ENCODE results near the gene POU5F1.
"Not testable (repeated sequence)": the region's sequence is repeated elsewhere in the genome, so short reads cannot be mapped to it uniquely, and the experiment has no call there.

Gene POU5F1

GRCh38 chr6:31165064-31165832 is 5.2 kb downstream of the POU5F1 start:
- H3K36me3 Mint-ChIP-seq (ENCODE audit: low read depth) = peaks cover 23% of the 10 kb centered on the region
- H3K27me3 Mint-ChIP-seq (ENCODE audit: low read depth); H3K4me3 Mint-ChIP-seq; H3K9me3 Mint-ChIP-seq; H3K27ac Mint-ChIP-seq: not testable (repeated sequence)
- peaks cover 20% of the 10 kb centered on the region for H3K4me1 Mint-ChIP-seq (ENCODE audit: low read depth)

DNA sequence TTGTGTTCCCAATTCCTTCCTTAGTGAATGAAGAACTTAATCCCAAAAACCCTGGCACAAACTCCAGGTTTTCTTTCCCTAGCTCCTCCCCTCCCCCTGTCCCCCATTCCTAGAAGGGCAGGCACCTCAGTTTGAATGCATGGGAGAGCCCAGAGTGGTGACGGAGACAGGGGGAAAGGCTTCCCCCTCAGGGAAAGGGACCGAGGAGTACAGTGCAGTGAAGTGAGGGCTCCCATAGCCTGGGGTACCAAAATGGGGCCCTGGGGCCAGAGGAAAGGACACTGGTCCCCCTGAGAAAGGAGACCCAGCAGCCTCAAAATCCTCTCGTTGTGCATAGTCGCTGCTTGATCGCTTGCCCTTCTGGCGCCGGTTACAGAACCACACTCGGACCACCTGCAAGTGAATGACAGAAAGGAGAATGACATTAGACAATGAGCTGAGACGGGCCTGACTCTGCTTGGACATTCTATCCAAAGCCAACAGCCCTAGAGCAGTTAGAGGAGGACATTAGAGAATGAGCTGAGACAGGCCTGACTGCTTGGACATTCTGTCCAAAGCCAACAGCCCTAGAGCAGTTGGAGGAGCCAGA is 5.9 kb downstream of the POU5F1 start:
- not testable (repeated sequence) for H3K27ac Mint-ChIP-seq; H3K9me3 Mint-ChIP-seq; H3K4me3 Mint-ChIP-seq; H3K27me3 Mint-ChIP-seq (ENCODE audit: low read depth)
- Mint-ChIP-seq H3K4me1 (ENCODE audit: low read depth) (peaks cover 27% of the 10 kb centered on the region), H3K36me3 (ENCODE audit: low read depth) (peaks cover 26% of the 10 kb centered on the region)

GRCh38 chr6:31163922-31164321 is 6.6 kb downstream of the POU5F1 start:
- no peak overlapping the region for H3K27ac Mint-ChIP-seq
- H3K4me3 Mint-ChIP-seq = no peak overlapping the region
- peaks cover 30% of the 10 kb centered on the region for H3K4me1 Mint-ChIP-seq (ENCODE audit: low read depth)
- H3K36me3 Mint-ChIP-seq (ENCODE audit: low read depth) = peaks cover 26% of the 10 kb centered on the region
- H3K27me3 Mint-ChIP-seq (ENCODE audit: low read depth) = no peaks in the 10 kb centered on the region
- H3K9me3 Mint-ChIP-seq = no peaks in the 10 kb centered on the region

GRCh38 chr6:31162463-31163165 is 7.9 kb downstream of the POU5F1 start:
- H3K36me3 Mint-ChIP-seq (ENCODE audit: low read depth) = peaks cover 26% of the 10 kb centered on the region
- no peak overlapping the region for H3K27ac Mint-ChIP-seq
- H3K4me1 Mint-ChIP-seq (ENCODE audit: low read depth) = peaks cover 34% of the 10 kb centered on the region
- H3K9me3 Mint-ChIP-seq = no peaks in the 10 kb centered on the region
- H3K27me3 Mint-ChIP-seq (ENCODE audit: low read depth) = no peaks in the 10 kb centered on the region
- no peak overlapping the region for H3K4me3 Mint-ChIP-seq

- H3K4me3 Mint-ChIP-seq = no peak overlapping the region
- H3K36me3 Mint-ChIP-seq (ENCODE audit: low read depth) = peaks cover 26% of the 10 kb centered on the region
- H3K4me1 Mint-ChIP-seq (ENCODE audit: low read depth) = peaks cover 43% of the 10 kb centered on the region
- no peak overlapping the region for H3K27ac Mint-ChIP-seq
- H3K27me3 Mint-ChIP-seq (ENCODE audit: low read depth) = no peaks in the 10 kb centered on the region
- no peaks in the 10 kb centered on the region for H3K9me3 Mint-ChIP-seq
Measured at GRCh38 chr6:31161216-31162126, 9.0 kb downstream of the POU5F1 start.

DNA sequence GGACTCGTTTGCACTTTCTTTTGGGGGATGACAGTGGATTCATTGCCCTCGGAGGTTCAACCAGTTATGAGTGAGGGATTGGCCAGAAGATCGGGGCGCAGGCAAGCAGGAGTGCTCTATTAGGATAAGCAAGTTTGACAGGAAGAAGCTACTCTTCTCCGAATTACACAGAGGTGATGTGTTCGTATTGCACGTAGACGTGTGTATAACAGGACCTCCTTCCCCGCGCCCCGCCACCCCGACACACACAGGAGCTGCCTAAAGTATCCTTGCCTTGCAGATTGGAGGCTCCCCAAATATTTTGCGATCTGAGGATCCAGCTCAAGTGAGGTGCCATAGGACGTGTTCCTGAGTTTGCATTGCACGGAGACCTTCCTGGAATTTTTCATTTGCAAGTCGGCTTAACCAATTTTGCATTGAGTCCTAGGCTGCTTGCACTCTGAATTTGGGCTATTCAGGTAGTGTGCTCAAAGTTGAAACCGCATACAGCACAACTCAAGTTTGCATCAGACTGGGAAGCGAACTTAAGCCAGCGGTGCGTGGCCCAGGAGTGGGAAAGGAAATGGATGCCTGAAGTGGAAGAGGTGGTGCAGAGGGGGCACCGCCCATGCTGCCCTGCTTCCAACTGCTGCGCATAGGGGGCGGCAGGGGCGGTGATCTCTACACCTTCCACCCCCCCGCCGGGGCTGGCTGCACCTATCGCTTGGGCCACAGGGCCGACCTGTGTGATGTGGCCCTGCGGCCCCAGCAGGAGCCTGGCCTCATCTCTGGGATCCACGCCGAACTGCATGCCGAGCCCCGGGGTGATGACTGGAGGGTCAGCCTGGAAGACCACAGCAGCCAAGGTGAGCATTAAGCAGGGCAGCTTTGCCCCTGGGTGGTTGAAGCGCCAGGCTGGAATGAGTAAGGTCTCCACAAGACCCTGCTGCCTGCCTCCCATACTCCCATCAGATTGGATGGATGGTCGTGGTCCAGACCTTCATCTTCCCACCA is 11.3 kb downstream of the POU5F1 start:
- peak overlapping the region; percentile 83 for H3K4me3 Mint-ChIP-seq
- H3K4me1 Mint-ChIP-seq (ENCODE audit: low read depth) = peaks cover 42% of the 10 kb centered on the region
- no peaks in the 10 kb centered on the region for H3K9me3 Mint-ChIP-seq
- peak overlapping the region; percentile 59 for H3K27ac Mint-ChIP-seq
- no peaks in the 10 kb centered on the region for H3K27me3 Mint-ChIP-seq (ENCODE audit: low read depth)
- H3K36me3 Mint-ChIP-seq (ENCODE audit: low read depth) = peaks cover 26% of the 10 kb centered on the region

DNA sequence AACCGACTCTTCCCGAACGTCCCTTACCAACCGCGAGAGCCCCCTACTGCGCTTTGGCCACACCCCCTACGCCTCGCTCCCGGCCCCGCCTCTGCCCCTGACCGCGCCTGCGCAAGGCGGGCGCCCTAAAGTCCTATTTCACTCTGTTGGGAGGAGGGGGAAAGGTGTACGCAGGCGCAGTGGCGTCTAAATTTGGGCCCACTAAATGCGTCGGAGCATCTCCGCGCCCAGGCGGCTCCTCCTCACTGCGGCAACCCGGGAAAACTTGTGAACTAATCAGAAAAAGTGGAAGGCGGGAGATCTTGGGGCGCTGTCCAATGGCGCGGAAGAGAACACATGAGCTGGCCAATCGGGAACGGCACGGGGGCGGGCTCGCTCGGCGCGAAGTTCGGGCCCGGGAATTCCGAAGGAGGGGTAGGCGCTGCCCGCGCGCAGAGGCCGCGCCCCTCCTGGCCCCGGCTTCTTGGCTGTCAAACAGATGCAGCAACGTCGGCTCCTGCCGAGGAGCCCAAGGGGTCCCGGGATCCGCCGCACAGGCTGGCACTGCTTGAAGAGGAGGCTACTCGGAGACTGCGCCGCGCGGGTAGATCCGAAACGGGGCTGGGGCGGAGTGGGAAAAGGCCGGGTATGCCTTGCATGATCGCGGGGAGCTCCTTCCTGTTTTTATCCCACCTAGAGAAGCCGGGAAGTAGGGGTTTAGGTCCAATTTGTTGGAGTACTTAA is 12.2 kb downstream of the POU5F1 start, which contains the start of gene TCF19:
Gene TCF19, plus strand, starts transcription at position 450 of the 723 bp plus-strand sequence. CDS start 881 bp downstream, outside the sequence.
- H3K4me3 Mint-ChIP-seq = peak within 1 kb of the TSS; percentile 83
- H3K9me3 Mint-ChIP-seq = no peaks in the 10 kb centered on the region
- H3K27me3 Mint-ChIP-seq (ENCODE audit: low read depth) = no peaks in the 10 kb centered on the region
- H3K36me3 Mint-ChIP-seq (ENCODE audit: low read depth) = peaks cover 23% of the 10 kb centered on the region
- peak within 1 kb of the TSS; percentile 59 for H3K27ac Mint-ChIP-seq
- H3K4me1 Mint-ChIP-seq (ENCODE audit: low read depth) = peaks cover 40% of the 10 kb centered on the region

GRCh38 chr6:31157513-31158139 is 12.9 kb downstream of the POU5F1 start, which contains the start of gene CCHCR1:
TSS of gene CCHCR1 (minus strand) at chr6:31157802. CDS start at chr6:31157600, 202 bp downstream.
- H3K4me1 Mint-ChIP-seq (ENCODE audit: low read depth) = peaks cover 33% of the 10 kb centered on the region
- no peaks in the 10 kb centered on the region for H3K27me3 Mint-ChIP-seq (ENCODE audit: low read depth)
- H3K9me3 Mint-ChIP-seq = no peaks in the 10 kb centered on the region
- H3K36me3 Mint-ChIP-seq (ENCODE audit: low read depth) = peaks cover 17% of the 10 kb centered on the region
- H3K4me3 Mint-ChIP-seq = peak within 1 kb of the TSS; percentile 83
- H3K27ac Mint-ChIP-seq = peak within 1 kb of the TSS; percentile 59

DNA sequence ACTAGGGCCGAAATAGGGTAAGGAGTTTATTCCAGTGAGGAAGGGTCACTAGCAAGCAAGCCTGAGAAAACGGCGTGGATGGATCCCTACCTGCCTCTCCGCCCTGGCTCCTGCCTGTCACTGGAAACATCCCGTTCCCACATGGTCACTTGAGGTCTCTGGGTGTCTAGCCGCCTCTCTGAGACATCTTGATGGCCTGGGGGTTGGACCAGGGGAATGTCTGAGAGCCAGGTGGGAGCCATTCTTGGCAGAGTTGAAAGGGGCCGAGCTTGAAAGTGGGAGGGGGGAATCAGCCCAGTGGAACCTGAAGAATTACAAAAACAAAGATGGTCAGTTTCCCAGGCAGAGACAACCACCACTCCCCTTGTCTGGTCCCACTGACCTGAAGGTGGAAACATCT is 13.8 kb downstream of the POU5F1 start:
- Mint-ChIP-seq H3K4me3 (peak overlapping the region; percentile 83), H3K27ac (no peak overlapping the region), H3K9me3 (no peaks in the 10 kb centered on the region), H3K4me1 (ENCODE audit: low read depth) (peaks cover 32% of the 10 kb centered on the region), H3K36me3 (ENCODE audit: low read depth) (peaks cover 10% of the 10 kb centered on the region), H3K27me3 (ENCODE audit: low read depth) (no peaks in the 10 kb centered on the region)

DNA sequence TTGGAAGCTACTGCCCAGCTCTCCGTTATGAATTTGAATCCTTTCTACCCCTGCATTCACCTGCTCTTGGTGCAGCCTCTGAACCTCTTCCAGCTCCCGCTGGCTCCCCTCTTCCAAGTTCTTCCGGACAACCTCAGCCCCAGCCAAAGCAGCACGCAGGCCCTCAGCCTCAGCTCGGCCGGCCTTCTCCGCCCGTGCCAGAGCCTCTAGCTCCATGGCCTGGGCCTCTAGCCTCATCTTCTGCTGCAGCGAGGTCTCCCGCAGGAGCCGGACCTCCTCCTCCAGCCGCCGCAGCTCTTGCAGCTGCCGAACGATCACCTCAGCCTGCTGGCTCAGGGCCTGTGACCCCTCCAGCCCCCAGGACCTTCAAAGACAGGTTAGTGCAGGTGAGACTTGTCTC is 16.0 kb downstream of the POU5F1 start:
- Mint-ChIP-seq H3K27ac (peak overlapping the region; percentile 55), H3K36me3 (ENCODE audit: low read depth) (peaks cover 13% of the 10 kb centered on the region), H3K9me3 (no peaks in the 10 kb centered on the region), H3K27me3 (ENCODE audit: low read depth) (no peaks in the 10 kb centered on the region), H3K4me1 (ENCODE audit: low read depth) (peaks cover 18% of the 10 kb centered on the region), H3K4me3 (no peak overlapping the region)

GRCh38 chr6:31152781-31153180 is 17.7 kb downstream of the POU5F1 start:
- no peaks in the 10 kb centered on the region for H3K27me3 Mint-ChIP-seq (ENCODE audit: low read depth)
- peaks cover 12% of the 10 kb centered on the region for H3K4me1 Mint-ChIP-seq (ENCODE audit: low read depth)
- peaks cover 13% of the 10 kb centered on the region for H3K36me3 Mint-ChIP-seq (ENCODE audit: low read depth)
- H3K4me3 Mint-ChIP-seq = no peak overlapping the region
- no peak overlapping the region for H3K27ac Mint-ChIP-seq
- H3K9me3 Mint-ChIP-seq = no peaks in the 10 kb centered on the region

DNA sequence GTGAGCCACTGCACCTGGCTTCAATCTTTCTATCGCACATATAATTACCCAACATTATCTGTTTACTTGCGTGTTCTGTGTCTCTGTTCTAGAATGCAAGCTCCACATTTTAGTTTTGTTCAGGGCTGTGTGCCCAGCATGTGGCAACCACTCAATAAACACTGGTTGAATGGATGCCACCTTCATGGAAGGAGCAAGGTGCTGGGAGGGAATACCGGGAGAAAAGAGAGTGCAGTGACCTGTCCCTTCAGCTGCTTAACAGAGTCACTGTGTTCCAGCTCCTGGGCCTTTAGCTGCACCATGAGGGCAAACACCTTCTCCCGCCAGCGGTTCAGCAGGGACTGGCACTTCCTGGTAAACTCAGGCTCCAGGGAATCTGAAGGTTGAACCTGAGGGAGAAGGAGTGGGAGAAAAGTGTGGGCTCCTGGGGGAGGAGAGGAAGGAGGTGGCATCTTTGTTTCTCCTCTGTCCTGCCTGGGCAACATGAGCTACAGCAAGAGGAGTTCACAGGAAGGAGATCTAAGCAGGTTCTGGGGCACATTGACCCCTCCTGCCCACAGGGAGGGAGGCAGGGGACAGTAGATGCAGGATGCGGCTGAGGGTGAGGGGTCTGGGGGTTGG is 20.5 kb downstream of the POU5F1 start:
- peaks cover 12% of the 10 kb centered on the region for H3K36me3 Mint-ChIP-seq (ENCODE audit: low read depth)
- H3K27me3 Mint-ChIP-seq (ENCODE audit: low read depth) = no peaks in the 10 kb centered on the region
- H3K4me3 Mint-ChIP-seq = no peak overlapping the region
- no peaks in the 10 kb centered on the region for H3K9me3 Mint-ChIP-seq
- no peaks in the 10 kb centered on the region for H3K4me1 Mint-ChIP-seq (ENCODE audit: low read depth)
- H3K27ac Mint-ChIP-seq = no peak overlapping the region

Measured in T-helper 1 cell treated with Interleukin-12 subunit alpha and Interleukin-12 subunit beta and Interleukin-4 antibody, amounts not matched to agents 30 μg/mL and 1 μg/mL, for 36 hours (primary cell).